Stimulated activated CD4-positive, alpha-beta T cell treated with anti-CD3 and anti-CD28 coated beads, Interleukin-12 subunit alpha, Interleukin-12 subunit beta, amount 100 ng/mL, for 4 hours (primary cell): Measurements from ENCODE around the gene FUT1.
"Not testable (repeated sequence)": the region's sequence is repeated elsewhere in the genome, so short reads cannot be mapped to it uniquely, and the experiment has no call there.

Experiments
- DNase-seq: peaks from one replicate; pipeline ENCODE4 v3.0.0-alpha.2; 2020

FUT1 gene

DNA sequence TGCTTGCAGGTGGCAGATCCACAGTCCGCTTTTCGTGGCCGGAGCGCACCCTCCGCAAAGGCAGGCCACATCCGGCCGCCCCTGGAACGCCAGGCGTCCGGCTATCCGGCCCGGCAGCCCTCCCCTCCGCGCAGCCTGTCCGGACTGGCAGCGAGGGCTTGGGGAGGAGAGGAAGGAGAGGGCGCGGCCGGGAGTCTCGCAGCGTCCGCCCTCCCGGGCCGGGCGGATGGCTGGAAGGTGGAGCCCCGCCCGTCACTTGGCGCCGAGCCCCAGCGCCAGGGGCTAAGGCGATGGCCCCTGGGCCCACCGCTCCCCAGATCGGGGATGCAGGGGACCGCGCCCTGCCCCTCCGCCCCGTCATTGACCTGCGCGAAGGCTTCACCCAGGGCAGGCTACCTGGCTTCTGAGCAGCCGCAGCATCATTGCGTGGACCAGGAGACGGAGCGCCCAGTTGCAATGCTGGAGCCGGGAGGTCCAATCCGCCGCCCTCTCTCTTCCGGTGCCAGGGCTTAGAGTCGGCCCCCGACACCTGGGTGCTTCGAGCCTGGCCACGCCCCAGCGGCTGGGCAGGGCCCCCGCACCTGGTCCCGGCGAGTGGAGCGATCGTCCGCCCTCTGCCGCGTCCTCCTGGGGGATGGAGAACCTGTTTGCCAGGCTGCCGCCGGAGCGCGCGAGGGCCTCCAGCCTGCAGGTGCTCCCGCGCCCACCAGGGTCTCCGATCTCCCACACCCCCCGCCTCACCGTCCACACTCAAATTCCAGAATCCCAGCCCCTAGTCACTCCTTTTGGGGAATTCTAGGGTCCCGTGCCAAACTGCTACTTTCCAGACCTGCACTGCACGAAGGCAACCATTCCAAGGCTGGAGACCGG, at the start of gene FUT1:
Gene FUT1 (minus strand): TSS at position 146 of the 870 bp plus-strand sequence. CDS start 1,360 bp downstream, outside the sequence.
- no peak for DNase-seq

DNA sequence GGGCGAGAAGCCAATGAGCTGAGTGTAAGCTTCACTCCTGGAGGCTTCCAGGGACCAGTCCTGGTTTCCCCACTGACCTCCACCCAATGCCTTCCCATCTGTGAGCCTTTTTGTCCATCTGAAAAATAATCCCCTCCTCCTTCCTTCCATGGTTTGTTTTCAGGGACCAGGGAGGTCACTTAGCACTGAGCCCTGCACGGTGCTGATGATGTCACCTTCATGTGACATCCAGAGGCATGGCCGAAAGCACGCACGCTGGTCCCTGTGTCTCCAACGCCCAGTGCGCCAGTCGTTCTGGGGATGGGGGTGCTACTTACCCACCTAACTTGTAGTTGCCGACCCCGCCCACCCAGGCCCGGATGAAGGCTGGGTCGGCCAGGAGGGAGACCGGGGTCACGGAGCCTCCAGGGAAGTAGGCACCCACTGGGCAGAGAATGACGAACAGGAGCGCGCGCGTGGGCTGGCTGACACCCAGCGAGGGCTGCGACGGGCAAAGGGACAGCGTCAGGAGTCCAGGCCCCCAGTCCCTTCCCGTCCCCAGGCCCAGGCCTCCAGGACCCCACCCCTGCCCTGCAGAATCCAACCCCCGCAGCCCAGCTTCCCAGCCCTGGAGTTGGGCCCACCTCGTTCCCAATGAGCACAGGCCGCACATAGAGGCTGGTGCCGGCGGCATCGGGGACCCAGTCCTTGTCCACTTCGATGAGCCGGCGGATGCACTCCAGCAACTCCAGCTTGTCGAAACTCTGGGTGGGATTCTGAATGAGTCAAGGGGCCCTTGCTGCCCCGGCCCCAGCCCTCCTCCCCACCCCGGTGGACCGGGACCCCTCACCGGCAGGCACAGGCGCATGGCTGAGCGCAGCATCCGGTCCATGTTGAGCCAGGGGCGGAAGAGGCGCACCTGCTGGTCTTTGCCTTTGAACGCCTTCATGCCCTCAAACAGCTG, 47.2 kb upstream of the FUT1 start:
- DNase-seq: no peak

DNA sequence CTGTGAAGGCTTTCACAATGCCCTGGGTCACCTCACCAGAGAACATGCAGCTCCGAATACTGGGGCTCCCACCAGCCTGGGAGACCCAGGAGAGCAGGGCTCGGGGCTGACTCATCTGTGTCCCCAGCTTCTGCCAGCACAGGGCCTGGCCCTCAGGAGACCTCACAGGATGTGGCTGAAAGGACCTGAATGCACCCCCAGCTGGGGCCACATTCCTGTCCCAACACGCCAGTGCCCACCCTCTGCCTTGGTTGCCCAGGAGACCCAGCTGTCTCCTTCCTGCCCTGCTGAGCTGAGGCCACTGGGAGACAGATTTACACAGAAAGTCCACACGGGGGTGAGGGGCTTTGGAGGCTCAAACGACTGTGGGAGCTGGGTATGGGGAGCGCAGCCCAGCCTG, 46.5 kb upstream of the FUT1 start:
- no peak for DNase-seq

DNA sequence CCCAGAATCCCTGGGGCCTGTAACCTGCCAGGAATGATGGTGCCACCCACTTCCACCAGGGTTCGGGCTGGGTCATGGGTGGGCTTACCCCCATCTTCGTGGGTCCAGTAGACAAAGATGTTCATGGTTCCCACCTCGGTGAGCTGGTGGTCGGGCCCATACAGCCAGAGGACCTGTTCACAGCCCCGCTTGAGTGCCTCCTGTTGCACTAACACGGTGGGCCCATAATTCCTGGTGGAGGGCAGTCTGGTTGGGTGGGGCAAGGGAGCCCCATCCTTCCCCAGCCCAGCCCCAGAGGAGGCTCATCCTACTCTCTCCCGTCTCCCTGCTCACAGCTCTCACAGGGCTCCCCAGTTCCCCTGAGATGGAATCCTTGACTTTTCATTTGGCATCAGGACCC, 44.7 kb upstream of the FUT1 start:
- no peak for DNase-seq

DNA sequence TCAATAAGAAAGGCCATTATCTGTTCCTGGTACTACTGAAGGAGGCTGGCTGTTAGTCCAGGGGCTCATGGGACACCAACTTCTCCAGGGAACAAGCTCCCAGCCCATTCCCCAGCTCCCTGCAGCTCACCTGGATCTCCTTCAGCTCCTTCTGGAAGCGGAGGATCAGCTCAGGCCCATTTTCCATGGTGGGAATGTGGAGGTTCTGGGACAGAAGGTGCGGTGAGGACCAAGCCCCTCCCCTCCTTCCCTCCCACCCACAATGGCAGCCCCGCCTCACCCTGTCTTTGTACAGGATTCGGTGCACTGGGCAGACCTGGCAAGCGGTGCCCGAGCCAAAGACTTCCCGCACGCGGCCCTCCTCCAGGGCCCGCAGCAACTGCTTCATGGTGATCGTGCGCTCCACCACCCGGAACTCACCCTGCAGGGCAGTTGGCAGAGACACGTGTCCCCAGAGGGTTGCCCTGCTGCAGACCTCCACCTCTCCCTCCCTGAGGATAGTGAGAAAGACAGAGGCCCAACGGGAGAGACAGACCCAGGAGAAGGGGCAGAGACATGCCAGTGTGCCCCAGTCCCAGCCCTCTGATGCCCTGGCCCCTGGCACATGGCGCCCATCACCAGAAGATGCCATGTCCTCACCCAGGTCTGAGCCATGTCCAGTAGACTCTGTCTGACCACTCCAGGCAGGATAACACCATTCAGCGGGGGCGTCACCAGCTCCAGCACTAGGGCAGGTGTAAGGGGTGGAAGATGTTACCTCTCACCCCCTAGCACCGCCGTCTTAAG, 44.0 kb upstream of the FUT1 start:
- no peak for DNase-seq

DNA sequence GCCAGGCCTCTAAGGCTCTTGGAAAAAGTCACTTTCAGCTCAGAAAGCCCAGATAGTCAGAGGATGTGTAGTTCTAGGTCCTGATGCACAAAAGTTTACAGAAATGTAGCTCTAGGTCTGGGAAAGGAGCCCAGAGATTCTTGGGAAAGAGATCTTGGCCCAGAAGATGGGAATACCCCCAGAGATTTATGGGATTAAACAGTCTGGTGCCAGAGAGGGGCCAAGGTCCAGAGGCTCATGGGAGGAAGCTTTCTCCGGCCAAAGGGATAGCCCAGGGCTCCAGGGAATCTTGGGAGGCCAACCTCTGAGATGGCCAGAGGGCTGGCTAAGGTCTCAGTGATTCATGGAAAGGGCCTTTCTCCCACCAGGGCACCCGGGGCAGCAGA, 43.2 kb upstream of the FUT1 start:
- DNase-seq: no peak

DNA sequence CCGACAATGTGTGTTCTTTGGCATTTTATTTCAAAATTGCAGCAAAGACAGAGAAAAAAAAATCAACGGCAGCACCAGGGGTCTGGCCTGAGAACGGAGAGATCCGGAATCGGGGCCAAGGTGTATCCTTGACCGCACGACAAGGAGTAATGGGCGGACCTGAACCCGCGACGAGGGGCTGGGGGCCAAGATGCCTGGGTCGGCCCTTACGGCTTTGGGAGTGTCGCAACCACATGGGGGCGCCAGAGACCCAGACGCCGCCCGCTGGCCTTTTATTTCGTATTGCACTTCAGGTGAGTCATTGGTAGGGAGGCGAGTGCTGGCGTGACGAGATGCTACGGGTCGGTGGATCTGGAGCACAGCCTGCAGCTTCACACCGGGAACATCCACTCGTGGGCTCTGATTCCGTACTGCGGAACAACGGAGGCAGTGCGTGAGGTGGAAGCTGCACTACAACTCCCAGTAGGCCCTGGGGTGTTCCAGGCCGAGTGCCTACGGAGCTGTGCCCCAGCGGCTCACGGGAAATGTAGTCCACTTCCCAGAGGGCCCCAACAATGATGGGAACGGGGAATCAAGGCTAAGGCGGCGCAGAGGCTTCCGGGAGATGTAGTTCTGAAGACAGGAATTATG, 42.7 kb upstream of the FUT1 start:
- peak; percentile 79 for DNase-seq

DNA sequence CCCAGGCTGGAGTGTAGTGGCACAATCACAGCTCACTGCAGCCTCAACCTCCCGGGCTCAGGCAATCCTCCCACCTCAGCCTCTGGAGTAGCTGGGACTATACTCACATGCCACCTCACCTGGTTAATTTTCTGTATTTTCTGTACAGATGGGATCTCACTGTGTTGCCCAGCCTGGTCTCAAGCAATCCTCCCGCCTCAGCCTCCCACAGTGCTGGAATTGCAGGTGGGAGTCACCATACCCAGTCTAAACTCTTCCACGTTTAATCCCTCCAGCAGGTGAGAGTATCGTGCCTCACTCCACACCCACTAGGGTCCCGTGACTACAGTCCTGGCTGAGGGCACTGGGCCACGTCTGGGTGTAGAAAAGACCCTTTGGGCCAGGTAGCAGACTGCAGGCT, 41.9 kb upstream of the FUT1 start:
- no peak for DNase-seq

DNA sequence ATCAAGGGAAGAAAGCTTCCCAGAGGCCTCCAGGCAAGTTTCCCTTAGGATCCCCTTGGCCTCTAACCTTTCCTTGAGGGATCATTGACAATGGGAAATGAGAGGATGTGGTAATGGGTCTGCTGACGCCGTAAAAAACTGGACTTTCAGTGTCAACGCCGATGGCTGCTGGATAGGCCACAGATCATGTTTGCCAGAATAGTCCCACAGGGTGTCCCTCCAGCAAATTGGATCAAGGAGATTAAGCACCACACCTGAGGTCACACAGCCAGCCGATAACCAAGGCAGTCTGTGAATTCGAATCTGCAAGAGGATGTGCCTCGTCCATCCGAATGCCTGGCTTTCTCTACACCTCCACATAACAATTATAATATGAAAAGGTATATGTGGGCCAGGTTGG, 40.8 kb upstream of the FUT1 start:
- DNase-seq: no peak

DNA sequence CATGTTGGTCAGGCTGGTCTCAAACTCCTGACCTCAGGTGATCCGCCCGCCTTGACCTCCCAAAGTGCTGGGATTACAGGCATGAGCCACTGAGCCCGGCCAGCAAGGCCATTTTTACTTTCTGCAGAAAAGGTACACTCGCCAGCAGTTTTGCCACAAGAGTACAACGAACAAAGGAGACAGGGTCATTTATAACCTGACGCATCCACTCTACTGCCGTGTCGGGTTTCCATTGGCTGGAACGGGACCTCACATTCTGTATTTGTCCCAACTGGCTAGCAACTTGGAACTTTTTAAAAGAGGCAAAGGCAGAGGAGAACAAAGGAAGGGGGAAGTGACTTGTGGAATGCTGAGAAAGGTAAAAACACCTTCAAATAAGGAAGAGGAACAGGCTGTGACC, 34.9 kb upstream of the FUT1 start:
- not testable (repeated sequence) for DNase-seq

DNA sequence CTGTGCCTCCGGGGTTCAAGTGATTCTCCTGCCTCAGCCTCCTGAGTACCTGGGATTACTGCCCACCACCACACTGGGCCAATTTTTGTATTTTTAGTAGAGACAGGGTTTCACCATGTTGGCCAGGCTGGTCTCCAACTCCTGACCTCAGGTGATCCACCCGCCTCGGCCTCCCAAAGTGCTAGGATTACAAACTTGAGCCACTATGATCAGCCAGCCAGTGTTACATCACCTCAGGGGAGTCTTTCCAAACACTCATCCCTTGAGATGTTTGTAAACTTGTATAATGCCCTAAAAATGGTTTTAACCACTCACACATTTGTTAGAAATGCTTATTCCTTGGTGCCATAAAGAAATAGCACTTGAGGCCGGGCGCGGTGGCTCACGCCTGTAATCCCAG, 34.0 kb upstream of the FUT1 start:
- not testable (repeated sequence) for DNase-seq

DNA sequence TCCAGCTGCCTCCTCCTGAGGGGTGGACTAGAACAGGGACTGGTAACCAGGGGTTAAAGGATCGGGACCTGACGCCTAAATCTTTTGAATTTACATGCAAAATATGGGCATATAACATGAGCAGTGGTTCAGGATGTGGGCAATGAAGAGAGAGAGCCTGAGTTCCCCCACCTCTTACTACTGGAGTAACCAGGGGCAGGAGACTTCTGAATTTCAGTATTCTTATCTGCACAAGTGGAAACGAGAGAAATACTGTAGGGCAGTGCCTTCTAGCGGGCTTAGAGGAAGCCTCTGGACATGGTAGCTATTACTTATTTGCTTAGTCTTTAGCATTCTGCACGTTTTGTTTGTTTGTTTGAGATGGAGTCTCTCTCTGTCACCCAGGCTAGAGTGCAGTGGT, 32.1 kb upstream of the FUT1 start:
- no peak for DNase-seq

DNA sequence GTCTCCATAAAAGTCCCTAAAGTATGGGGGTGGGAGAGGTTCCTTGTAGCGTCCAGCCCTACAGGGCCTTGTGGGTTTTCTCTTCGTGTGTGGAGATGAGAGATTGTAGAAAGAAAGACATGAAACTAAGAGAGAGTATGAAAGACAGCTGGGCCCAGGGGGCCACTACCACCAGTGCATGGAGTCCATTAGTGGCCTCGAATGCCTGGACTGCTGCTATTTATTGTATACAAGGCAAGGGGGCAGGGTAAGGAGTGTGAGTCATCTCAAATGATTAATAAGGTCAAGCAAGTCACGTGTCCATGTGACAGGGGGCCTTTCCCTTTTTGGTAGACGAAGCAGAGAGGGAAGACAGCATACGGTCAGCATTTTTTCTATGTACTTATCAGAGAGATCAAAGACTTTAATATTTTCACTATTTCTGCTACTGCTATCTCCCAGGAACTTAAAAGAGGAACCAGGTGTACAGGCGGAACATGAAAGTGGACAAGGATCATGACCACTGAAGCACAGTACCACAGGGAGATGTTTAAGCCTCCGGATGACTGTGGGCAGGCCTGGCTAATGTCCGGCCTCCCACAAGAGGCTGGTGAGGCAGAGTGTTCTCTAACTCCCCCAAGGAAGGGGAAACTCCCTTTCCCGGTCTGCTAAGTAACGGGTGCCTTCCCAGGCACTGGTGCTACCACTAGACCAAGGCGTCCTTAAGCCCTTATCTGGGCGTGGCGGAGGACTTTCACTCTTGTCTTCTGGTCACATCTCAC, 28.4 kb upstream of the FUT1 start:
- no peak for DNase-seq

DNA sequence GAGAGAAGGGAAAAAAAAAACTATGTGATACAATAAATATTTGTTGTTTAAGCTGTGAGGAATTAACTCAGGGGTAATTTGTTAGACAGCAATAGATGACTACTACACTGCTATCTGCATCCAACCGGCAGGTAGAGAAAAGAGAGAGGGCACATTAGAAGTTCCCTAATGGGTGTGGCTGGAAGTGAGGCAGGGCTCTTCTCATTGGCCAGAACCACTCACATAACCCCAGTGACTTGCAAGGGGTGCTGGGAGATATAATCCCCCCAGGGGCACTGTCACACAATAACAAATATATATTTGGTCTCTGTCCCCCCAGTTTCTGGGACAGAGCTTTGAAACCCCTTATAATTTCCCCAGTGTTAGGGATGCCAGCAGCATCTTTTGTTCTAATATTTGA, 27.2 kb upstream of the FUT1 start:
- DNase-seq: no peak

DNA sequence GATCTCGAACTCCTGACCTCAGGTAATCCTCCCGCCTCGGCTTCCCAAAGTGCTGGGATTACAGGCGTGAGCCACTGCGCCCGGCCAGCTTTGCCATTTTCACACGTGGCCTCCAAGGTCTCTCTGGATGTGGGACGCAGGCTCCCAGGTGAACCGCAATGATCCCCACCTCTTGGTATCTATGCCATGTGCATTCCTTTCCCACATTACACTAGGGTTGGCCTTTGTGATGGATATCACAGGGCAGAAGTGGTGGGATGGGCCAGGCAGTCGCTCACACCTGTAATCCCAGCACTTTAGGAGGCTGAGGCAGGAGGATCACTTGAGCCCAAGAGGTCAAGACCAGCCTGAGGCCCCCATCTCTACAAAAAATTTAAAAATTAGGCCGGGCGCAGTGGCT, 25.3 kb upstream of the FUT1 start:
- no peak for DNase-seq

DNA sequence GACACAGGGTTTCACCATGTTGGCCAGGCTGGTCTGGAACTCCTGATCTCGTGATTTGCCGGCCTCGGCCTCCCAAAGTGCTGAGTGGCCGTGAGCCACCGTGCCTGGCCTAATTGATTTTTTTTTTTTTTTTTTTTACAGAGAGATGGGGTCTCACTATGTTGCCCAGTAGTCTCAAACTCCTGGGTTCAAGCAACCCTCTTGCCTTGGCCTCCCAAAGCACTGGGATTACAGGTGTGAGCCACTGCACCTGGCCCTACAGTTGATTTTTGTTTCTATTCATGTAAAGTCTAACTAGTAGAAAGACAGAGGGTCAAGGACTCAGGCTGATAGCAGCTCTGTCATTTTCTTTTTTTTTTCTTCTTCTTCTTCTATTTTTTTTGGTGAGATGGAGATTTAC, 24.7 kb upstream of the FUT1 start:
- no peak for DNase-seq

DNA sequence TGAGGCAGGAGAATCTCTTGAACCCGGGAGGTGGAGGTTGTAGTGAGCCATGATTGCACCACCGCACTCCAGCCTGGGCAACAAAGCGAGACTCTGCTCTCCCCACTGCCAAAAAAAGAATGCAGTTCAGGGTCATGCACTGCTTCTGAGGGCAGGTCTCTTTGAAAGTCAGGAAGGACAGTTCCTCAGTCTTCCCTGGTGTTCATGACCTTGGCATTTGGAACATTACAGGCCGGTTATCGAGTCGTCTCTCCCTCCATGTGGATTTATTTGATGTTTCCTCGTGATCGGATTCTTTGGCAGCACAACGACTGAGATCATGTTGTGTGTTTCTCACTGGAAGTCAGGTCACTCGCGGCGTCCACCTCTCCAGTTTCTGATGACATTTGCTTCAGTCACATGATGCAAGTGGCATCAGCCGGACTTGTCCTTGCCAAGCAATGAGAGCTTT, 20.1 kb upstream of the FUT1 start:
- no peak for DNase-seq

DNA sequence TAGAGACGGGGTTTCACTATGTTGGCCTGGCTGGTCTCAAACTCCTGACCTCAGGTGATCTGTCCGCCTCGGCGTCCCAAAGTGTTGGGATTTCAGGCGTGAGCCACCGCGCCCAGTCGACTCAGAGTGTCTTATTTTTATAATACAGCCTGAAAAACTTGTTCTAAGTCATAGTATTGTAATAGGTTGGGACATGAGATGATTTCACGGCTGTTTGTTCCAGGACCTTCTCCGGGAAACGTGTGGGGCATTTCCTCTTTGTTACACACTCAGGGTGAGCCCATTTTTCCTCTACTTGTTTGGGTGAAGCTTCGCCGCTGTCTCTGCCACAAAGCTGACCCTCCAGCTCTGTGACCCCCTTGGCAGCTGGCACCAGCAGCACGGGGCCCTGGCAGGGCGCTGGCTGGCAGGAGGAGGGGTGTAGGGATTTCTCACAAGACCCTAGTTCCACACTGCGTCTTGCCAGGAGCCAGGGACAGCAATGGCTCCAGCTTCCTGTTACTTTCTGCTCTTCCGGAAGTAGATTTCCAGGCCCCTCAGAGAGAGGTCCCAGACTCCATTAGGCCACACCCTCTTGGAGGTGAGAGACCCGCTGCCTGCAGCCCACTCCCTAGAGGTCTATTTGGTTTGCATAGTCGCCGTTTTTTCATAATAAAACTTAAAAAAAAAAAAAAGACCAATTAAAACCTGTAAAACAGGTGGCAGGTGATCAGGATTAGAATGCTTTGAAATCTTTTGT, 18.5 kb upstream of the FUT1 start:
- no peak for DNase-seq

DNA sequence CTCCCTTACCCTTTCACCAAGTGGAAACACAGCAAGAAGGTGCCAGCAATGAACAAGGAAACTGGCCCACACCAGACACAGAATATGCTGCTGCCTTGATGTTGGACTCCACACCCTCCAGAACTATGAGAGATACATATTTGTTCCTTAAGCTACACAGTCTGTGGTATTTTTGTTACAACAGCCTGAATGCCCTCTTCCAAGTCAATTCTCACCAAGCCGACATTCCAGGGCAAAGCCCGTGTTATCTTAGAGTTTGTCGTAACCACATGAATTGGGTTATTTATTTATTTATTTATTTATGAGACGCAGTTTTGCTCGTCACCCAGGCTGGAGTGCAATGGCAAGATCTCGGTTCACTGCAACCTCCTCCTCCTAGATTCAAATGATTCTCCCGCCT, 17.8 kb upstream of the FUT1 start:
- DNase-seq: no peak

DNA sequence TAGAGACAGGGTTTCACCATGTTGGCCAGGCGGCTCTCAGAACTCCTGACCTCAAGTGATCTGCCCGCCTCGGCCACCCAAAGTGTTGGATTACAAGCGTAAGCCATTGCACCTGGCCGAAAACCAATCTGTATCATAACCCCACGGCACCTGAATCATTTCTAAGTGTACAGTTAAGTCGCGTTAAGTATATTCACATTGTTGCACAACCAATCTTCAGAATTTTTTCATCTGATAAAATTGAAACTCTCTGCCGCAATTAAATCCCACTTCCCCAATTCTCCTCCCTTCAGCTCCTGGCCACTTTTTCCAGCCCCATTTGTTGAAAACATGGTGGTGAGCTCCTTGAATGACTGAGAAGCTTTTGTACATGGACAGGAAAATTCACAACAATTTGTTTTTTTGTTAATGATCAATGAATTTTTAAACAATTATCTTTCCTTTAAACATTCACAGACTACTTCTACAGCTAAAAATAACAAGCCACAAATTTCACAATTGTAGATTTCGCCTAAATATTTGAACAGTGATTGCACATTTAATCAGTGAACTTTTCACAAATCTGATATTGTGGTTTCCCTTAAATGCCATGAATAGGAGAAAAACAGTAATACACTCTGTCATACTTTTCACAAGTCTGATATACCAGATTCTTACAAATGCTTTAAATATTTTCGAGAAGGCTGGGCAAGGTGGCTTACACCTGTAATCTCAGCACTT, 16.7 kb upstream of the FUT1 start:
- no peak for DNase-seq
